Suprapubic skin (tissue), 4 donors: ENCODE measurements around the gene CHST9.

Experiments used
- CTCF ChIP-seq, 2 donors: fragments of 200-600 bp in 1 of 2; fragments of 450-650 bp in 1 of 2; sonication (generic) in 1 of 2; IDR thresholded peaks; one replicate each; pipeline ENCODE4 v1.5.1; 2016 to 2019; ENCODE audit warnings: antibody characterized with exemption in 2 of 2, mild to moderate bottlenecking in 1 of 2, moderate library complexity in 1 of 2
- EP300 ChIP-seq: sonication (generic); formaldehyde crosslinking; IDR thresholded peaks from one replicate; pipeline ENCODE4 v1.6.1; 2017; ENCODE audit warnings: antibody characterized with exemption
- POLR2A ChIP-seq, 2 donors: fragments of 450-650 bp; IDR thresholded peaks; one replicate each; pipeline ENCODE4 v1.6.1; 2017; ENCODE audit warnings: antibody characterized with exemption in 2 of 2, mild to moderate bottlenecking in 2 of 2, moderate library complexity in 2 of 2
- POLR2AphosphoS5 ChIP-seq, 3 donors: sonication (generic); formaldehyde crosslinking; IDR thresholded peaks; one replicate each; pipeline ENCODE4 v1.6.1; 2017; ENCODE audit warnings: antibody characterized with exemption in 3 of 3

GRCh38 chr18:27075828-27076227 lies 109.3 kb downstream of the CHST9 start:
- TF ChIP-seq CTCF (IDR thresholded peaks at IDR 0.05) = no peak
- no peak for TF ChIP-seq POLR2A (IDR thresholded peaks at IDR 0.05)
- no peak for TF ChIP-seq POLR2AphosphoS5 (IDR thresholded peaks at IDR 0.05)
- TF ChIP-seq EP300 = no peak
